Measurements from ENCODE around the gene OLIG2.

The OLIG2 gene

GRCh38 chr21:33064623-33065390, 39.1 kb downstream of the OLIG2 start:
- DNase-seq (ENCODE audit: low spot score) = no peak

DNA sequence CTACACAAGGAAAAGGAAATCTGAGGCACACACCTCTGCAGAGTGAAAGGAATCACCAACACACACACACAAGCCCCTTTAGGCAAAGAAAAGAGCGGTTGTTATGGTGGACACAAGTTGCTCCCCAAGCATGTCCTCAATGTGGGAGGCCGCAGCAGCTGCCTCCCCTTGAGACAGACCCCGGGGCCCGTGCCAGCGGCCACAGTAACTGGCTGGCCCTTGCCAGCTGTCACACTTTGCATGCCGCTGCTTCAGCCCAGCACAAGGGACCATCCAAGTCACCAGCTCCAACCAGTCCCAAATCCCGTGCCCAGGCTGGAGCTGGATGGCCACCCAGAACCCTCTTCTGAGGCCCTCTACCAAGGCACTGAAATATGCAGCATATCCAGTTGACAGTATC, 41.3 kb downstream of the OLIG2 start:
- DNase-seq (ENCODE audit: low spot score) = no peak

DNA sequence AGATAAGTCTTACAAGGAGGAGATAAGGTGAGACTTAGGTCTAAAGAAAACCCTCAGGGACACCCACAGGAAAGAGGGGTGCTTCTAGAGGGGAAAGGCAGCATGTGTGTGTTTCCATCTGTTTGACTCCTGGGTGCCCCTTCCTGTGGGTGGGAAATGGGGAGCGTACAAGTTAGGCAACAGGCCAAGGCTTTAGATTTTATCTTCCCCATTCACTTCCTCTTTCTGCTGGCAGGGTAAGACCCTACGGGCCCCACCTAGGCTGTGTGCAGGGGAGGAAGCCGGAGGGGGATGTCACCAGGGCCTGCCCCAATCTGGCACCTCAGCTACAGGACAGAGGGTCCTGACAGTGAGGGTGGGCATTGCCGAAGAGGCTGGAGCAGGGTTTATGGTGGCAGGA, 41.7 kb downstream of the OLIG2 start:
- no peak for DNase-seq (ENCODE audit: low spot score)

- no peak for DNase-seq (ENCODE audit: low spot score)
Measured at GRCh38 chr21:33069243-33069642, 43.5 kb downstream of the OLIG2 start.

GRCh38 chr21:33069645-33069993, 43.9 kb downstream of the OLIG2 start:
- DNase-seq (ENCODE audit: low spot score) = no peak

DNA sequence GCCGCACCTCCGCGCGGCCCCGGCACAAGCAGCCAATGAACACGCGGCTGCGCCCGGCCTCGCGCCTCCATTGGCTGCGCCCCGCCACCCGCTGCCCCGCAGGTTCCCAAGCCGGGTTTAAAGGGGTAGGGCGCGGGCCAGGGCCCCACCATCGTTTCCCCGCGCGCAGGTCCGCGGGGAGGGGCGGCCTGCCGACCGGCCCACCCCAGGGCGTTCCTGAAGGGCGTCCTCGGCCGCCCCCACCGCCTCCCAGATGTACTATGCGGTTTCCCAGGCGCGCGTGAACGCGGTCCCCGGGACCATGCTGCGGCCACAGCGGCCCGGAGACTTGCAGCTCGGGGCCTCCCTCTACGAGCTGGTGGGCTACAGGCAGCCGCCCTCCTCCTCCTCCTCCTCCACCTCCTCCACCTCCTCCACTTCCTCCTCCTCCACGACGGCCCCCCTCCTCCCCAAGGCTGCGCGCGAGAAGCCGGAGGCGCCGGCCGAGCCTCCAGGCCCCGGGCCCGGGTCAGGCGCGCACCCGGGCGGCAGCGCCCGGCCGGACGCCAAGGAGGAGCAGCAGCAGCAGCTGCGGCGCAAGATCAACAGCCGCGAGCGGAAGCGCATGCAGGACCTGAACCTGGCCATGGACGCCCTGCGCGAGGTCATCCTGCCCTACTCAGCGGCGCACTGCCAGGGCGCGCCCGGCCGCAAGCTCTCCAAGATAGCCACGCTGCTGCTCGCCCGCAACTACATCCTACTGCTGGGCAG, 44.4 kb downstream of the OLIG2 start, which contains the start of gene OLIG1:
OLIG1 (plus strand) TSS at position 148 of the 750 bp plus-strand sequence; CDS start at position 254, 106 bp downstream.
- DNase-seq (ENCODE audit: low spot score) = no peak

DNA sequence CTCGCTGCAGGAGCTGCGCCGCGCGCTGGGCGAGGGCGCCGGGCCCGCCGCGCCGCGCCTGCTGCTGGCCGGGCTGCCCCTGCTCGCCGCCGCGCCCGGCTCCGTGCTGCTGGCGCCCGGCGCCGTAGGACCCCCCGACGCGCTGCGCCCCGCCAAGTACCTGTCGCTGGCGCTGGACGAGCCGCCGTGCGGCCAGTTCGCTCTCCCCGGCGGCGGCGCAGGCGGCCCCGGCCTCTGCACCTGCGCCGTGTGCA, 44.9 kb downstream of the OLIG2 start:
- no peak for DNase-seq (ENCODE audit: low spot score)

DNA sequence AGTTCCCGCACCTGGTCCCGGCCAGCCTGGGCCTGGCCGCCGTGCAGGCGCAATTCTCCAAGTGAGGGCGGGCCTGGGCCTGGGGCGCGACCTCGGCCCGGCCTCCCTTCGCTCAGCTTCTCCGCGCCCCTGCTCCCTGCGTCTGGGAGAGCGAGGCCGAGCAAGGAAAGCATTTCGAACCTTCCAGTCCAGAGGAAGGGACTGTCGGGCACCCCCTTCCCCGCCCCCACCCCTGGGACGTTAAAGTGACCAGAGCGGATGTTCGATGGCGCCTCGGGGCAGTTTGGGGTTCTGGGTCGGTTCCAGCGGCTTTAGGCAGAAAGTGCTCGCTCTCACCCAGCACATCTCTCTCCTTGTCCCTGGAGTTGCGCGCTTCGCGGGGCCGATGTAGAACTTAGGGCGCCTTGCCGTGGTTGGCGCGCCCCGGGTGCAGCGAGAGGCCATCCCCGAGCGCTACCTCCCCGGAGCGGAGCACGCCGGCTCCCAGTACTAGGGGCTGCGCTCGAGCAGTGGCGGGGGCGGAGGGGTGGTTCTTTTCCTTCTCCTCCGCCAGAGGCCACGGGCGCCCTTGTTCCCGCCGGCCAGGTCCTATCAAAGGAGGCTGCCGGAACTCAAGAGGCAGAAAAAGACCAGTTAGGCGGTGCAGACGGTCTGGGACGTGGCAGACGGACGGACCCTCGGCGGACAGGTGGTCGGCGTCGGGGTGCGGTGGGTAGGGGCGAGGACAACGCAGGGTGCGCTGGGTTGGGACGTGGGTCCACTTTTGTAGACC, 45.4 kb downstream of the OLIG2 start:
- DNase-seq (ENCODE audit: low spot score) = no peak

GRCh38 chr21:33071770-33072306, 46.1 kb downstream of the OLIG2 start:
- no peak for DNase-seq (ENCODE audit: low spot score)

GRCh38 chr21:33073636-33074035, 47.9 kb downstream of the OLIG2 start:
- DNase-seq (ENCODE audit: low spot score) = no peak

- DNase-seq (ENCODE audit: low spot score) = no peak
Measured at GRCh38 chr21:33075128-33075527, 49.4 kb downstream of the OLIG2 start.

GRCh38 chr21:33075596-33076195, 50.0 kb downstream of the OLIG2 start:
- no peak for DNase-seq (ENCODE audit: low spot score)

DNA sequence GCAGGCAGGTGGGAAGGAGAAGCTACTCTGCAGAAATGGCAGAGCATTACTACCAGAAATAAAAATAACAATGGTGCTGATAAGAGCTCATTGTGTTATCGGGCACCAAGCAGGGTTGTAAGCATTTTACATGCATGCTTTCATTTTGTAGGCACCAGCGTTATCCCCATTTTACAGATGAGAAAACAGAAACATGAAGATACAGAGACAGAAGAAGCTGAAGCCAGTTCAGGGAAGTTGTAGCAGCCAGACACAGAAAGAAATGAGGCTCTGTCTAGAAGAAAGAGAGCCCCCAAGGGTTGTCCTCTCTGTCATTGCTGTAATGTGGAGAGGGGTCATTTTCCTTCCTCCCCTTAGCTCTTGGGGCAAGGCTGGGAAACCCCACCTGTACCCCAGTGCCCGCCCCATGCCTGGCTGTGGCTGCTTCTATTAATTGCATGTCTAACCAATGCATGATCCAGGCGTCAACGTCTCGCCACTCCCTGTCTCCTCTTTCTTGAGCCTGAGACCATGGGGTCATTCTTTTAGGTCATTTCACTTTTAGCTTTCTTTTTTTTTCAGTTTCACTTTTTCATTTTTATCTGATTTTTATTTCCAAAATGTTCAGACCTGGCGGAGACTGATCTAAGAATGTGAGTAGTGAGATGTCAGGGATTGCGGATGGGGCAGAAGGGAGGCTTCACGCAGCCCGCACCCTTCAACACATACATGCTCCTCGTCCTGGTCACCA, 51.0 kb downstream of the OLIG2 start:
- no peak for DNase-seq (ENCODE audit: low spot score)

Data from HuH-7 (cell line).